Mononuclear cell (primary cell): Measurements from ENCODE around the gene ALK. TPM values are rescaled to one million over a fixed set of nuclear protein-coding genes. Genes with fewer than 3 reads are reported as not detected.

ENCODE experiments used
- H3K27me3 ChIP-seq: 2 replicates; pipeline ENCODE4 v1.6.0; 2011; ENCODE audit warnings: low read length, control low read depth; ENCODE audit not compliant: insufficient read depth
- H3K4me1 ChIP-seq: 2 replicates; pipeline ENCODE4 v1.5.1; 2011; ENCODE audit warnings: mild to moderate bottlenecking, low read length, control low read depth; ENCODE audit not compliant: insufficient read depth
- H3K4me3 ChIP-seq: 2 replicates; pipeline ENCODE4 v1.5.1; 2011; ENCODE audit warnings: mild to moderate bottlenecking, low read length, moderate library complexity
- H3K9me3 ChIP-seq: 2 replicates; pipeline ENCODE4 v1.5.1; 2011; ENCODE audit warnings: low read depth, mild to moderate bottlenecking, control low read depth, low read length
- total RNA-seq: library from RNA; depleted of rRNA; stranded (reverse); fragments of >200 nt; gene quantifications from one replicate; pipeline ENCODE4 v1.2.3, GENCODE V29; 2012

Gene ALK
- total RNA-seq, 1 donor, result not detected

- no peaks in the 10 kb centered on the region for H3K4me1 ChIP-seq
- no peaks in the 10 kb centered on the region for H3K9me3 ChIP-seq
- no peak overlapping the region for H3K4me3 ChIP-seq
- no peaks in the 10 kb centered on the region for H3K27me3 ChIP-seq
Observed at GRCh38 chr2:29879456-29879855, 41.9 kb downstream of the ALK start.

- Histone ChIP-seq H3K27me3 (no peaks in the 10 kb centered on the region), H3K4me3 (no peak overlapping the region), H3K4me1 (no peaks in the 10 kb centered on the region), H3K9me3 (no peaks in the 10 kb centered on the region)
Observed at GRCh38 chr2:29878898-29879297, 42.5 kb downstream of the ALK start.

GRCh38 chr2:29876374-29876773 is 45.0 kb downstream of the ALK start:
- no peak overlapping the region for H3K4me3 ChIP-seq
- no peaks in the 10 kb centered on the region for H3K27me3 ChIP-seq
- H3K9me3 ChIP-seq, result no peaks in the 10 kb centered on the region
- H3K4me1 ChIP-seq, result no peaks in the 10 kb centered on the region

- Histone ChIP-seq H3K9me3 (no peaks in the 10 kb centered on the region), H3K4me1 (no peaks in the 10 kb centered on the region), H3K27me3 (no peaks in the 10 kb centered on the region), H3K4me3 (no peak overlapping the region)
Observed at GRCh38 chr2:29874745-29875144, 46.6 kb downstream of the ALK start.

GRCh38 chr2:29872870-29873269 is 48.5 kb downstream of the ALK start:
- Histone ChIP-seq H3K27me3 (no peaks in the 10 kb centered on the region), H3K4me3 (no peak overlapping the region), H3K9me3 (no peaks in the 10 kb centered on the region), H3K4me1 (no peaks in the 10 kb centered on the region)

- Histone ChIP-seq H3K4me3 (no peak overlapping the region), H3K9me3 (no peaks in the 10 kb centered on the region), H3K27me3 (no peaks in the 10 kb centered on the region), H3K4me1 (no peaks in the 10 kb centered on the region)
Observed at GRCh38 chr2:29871541-29871940, 49.8 kb downstream of the ALK start.

GRCh38 chr2:29865512-29865911 is 55.9 kb downstream of the ALK start:
- Histone ChIP-seq H3K27me3 (peaks cover 8% of the 10 kb centered on the region), H3K9me3 (no peaks in the 10 kb centered on the region), H3K4me3 (no peak overlapping the region), H3K4me1 (no peaks in the 10 kb centered on the region)

GRCh38 chr2:29864988-29865387 is 56.4 kb downstream of the ALK start:
- no peak overlapping the region for H3K4me3 ChIP-seq
- H3K9me3 ChIP-seq, result no peaks in the 10 kb centered on the region
- peaks cover 11% of the 10 kb centered on the region for H3K27me3 ChIP-seq
- no peaks in the 10 kb centered on the region for H3K4me1 ChIP-seq

- Histone ChIP-seq H3K4me1 (no peaks in the 10 kb centered on the region), H3K9me3 (no peaks in the 10 kb centered on the region), H3K4me3 (no peak overlapping the region), H3K27me3 (peaks cover 10% of the 10 kb centered on the region)
Observed at GRCh38 chr2:29855924-29856639, 65.3 kb downstream of the ALK start.

- no peaks in the 10 kb centered on the region for H3K4me1 ChIP-seq
- H3K4me3 ChIP-seq, result no peak overlapping the region
- H3K27me3 ChIP-seq, result no peaks in the 10 kb centered on the region
- no peaks in the 10 kb centered on the region for H3K9me3 ChIP-seq
Observed at GRCh38 chr2:29850794-29851193, 70.6 kb downstream of the ALK start.

- Histone ChIP-seq H3K4me1 (no peaks in the 10 kb centered on the region), H3K9me3 (no peaks in the 10 kb centered on the region), H3K27me3 (no peaks in the 10 kb centered on the region), H3K4me3 (no peak overlapping the region)
Observed at GRCh38 chr2:29848566-29849310, 72.6 kb downstream of the ALK start.

GRCh38 chr2:29847886-29848285 is 73.5 kb downstream of the ALK start:
- no peaks in the 10 kb centered on the region for H3K4me1 ChIP-seq
- H3K4me3 ChIP-seq, result no peak overlapping the region
- no peaks in the 10 kb centered on the region for H3K27me3 ChIP-seq
- H3K9me3 ChIP-seq, result no peaks in the 10 kb centered on the region

GRCh38 chr2:29844713-29845326 is 76.6 kb downstream of the ALK start:
- H3K4me3 ChIP-seq, result no peak overlapping the region
- no peaks in the 10 kb centered on the region for H3K27me3 ChIP-seq
- H3K9me3 ChIP-seq, result no peaks in the 10 kb centered on the region

GRCh38 chr2:29841386-29842004 is 79.9 kb downstream of the ALK start:
- Histone ChIP-seq H3K4me3 (no peak overlapping the region), H3K9me3 (peaks cover 7% of the 10 kb centered on the region), H3K27me3 (no peaks in the 10 kb centered on the region), H3K4me1 (no peaks in the 10 kb centered on the region)

More at GRCh38 chr2:29844713-29845326, 76.6 kb downstream of the ALK start:
- no peaks in the 10 kb centered on the region for H3K4me1 ChIP-seq

GRCh38 chr2:29839306-29839705 is 82.1 kb downstream of the ALK start:
- Histone ChIP-seq H3K4me3 (no peak overlapping the region), H3K9me3 (peaks cover 7% of the 10 kb centered on the region), H3K27me3 (no peaks in the 10 kb centered on the region), H3K4me1 (no peaks in the 10 kb centered on the region)
